AG08396 (cell line): ENCODE data around the gene CACNA1H.
A peak's percentile ranks its signal among the peaks of the same experiment; 100 is the strongest.

Source experiments
- DNase-seq: peaks from one replicate; pipeline ENCODE4 v3.0.0; 2012; ENCODE audit warnings: low spot score, mixed read lengths

CACNA1H gene

GRCh38 chr16:1152651-1153259 lies at the start of gene CACNA1H:
CACNA1H (plus strand) TSS chr16:1153106; CDS start chr16:1153738, 632 bp downstream.
- DNase-seq: peak; percentile 82

DNA sequence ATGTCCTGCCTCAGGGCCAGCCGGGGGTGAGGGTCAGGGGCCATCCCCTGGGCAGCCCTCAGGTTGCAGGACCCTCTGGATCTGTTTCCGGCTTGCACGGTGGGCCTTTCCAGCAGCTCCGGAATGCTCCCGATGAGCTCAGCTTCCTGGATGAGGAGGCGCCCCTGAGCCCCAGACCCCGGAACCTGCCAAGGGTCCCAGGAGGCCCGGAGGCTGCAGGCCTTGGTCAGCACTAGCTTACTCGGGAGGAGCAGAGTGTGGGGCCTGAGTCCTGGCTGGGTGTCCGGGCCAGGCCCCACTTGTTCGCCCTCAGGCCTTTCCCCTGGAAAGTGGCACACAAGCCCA lies 49.3 kb upstream of the CACNA1H start:
- DNase-seq: no peak

DNA sequence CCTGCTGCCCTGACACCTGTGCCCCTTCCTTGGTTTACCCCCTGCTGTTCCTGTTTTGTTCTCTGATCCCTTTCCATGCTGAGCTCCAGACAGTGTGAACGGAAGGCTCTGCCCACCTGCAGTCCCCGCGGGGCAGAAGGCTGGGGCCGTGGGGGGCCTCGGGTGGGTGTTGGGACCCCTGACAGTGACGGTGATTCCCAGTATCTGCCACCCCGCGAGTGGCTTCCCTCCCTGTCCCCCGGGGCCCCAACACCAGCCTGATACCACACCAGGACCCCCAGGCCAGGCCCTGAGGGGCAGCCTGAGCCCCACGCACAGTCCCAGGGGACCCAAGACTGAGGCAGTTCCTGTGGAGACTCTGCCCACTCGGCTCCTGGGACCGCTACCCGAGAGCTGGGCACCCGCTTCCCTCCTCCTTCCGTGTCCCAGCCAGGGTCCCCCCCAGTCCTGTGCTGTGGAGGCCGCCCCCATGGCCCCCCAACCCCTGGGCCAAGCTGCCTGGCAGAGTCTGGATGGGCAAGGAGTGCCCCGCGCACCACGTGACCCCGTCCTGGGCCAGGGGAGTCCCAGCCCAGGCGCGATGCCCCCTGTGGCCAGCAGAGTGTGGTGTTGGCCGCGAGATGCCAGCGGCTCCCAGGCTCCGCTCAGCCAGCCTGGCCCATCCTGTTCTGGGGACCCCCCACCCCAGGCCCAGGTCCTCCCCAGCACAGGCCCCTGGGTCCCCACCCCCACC lies 46.9 kb upstream of the CACNA1H start:
- peak; percentile 96 for DNase-seq

DNA sequence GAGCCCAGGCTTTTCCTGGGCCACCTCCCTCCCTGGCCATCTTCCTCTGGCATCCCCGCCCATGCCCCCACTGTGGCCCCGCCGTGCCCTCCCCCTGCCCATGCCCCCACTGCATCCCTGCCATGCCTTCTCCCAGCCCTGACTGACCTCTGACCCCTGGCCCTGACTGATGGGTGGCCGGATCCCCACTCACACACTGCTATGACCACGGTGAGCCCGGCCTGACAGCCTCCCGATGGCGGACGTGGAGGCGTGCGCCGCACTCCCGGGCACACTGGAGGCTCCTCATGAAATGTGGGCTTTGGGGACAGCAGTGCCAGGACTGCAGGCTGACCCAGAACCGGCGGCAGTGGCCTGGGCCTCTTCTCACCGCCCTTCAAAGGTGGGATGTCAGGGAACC lies 46.2 kb upstream of the CACNA1H start:
- no peak for DNase-seq

- no peak for DNase-seq
Measured at GRCh38 chr16:1107141-1107540, 45.8 kb upstream of the CACNA1H start.

DNA sequence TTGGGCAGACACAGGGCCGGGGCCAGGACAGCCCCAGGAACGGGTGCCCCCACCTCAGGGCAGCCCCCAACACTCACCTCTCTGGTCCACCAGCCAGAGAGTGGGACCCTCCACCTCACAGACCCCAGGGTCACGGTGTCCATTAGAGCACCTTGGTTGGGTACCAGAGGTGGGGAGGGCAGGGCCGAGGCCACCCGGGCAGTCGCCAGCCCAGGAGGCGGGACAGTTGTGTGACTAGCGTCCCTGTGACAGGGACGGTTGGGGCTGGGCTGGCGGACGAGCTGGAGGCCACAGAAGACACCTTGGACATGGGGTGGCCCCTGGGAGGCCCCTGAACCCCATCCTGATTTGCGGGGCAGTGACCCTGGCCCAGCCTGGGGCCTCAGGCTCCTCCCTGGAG lies 45.2 kb upstream of the CACNA1H start:
- no peak for DNase-seq

DNA sequence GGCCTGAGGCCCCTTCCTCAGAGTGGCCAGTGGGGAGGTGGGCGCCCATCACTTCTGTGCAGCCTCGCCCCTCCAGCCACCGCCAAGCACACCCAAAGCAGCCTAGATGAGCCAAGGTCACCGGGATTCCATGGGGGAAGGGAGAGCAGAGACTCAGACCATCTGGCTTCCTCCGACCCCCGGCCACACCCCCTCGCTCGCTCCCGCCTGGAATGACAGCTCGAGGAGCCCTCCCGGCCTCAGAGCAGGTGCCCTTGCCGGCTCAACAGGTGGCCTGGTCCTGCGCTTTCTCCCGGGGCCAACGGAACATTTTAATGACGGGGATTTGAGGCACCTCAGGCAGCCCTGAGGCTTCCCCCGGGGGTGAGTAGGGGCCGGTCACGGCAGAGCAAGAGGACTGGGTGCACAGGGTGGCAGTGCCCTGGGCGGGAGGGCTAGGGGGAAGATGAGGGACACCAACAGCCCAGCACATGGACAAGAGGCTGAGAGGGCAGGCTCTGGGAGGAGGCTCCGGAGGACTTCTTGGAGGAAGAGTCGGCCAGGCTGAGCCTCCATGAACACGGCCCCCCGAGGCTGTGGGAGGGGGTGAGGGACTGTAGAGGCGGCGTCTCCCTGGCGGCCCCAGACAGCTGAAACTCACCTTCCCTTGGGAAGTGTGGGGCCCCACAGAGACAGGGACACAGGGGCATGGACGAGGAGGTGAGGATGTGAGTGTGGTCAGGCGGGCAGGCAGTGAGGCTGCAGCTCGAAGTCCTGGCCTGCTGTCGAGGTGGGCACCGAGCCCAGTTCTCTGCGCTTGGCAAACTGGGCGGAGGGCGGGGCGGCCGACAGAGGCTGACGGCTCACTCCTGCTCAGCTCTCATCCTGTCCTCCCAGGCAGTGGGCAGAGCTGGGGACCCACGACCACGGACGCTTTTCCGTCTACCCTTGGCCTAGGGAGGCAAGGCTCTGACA lies 44.3 kb upstream of the CACNA1H start:
- DNase-seq: peak; percentile 73

DNA sequence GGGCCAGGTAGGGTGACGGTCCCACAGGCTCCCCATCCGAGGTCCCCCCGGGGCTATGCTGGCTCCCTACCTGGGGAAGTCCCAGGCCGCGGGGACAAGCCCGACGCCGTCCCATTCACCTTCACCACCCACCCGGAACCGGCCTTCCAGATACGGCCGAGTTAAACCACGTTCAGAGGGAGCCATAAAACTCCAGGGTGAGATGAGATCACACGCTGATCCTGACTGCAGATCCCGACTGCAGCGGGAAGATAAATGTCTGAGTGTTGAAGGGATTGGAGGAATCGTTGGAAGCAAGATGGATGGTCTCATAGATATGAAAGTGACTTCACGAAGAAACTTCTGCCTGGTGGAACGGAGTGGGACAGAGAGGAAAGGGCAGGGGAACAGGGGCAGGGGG lies 43.3 kb upstream of the CACNA1H start:
- no peak for DNase-seq

- DNase-seq: no peak
Measured at GRCh38 chr16:1112506-1113184, 40.3 kb upstream of the CACNA1H start.

- DNase-seq: no peak
Measured at GRCh38 chr16:1113489-1113888, 39.4 kb upstream of the CACNA1H start.

- DNase-seq: no peak
Measured at GRCh38 chr16:1113889-1114526, 38.9 kb upstream of the CACNA1H start.

- DNase-seq: no peak
Measured at GRCh38 chr16:1116693-1117077, 36.2 kb upstream of the CACNA1H start.

GRCh38 chr16:1117176-1117900 lies 35.6 kb upstream of the CACNA1H start:
- DNase-seq: no peak

- no peak for DNase-seq
Measured at GRCh38 chr16:1117926-1118325, 35.0 kb upstream of the CACNA1H start.

GRCh38 chr16:1119129-1119528 lies 33.8 kb upstream of the CACNA1H start:
- no peak for DNase-seq

- DNase-seq: no peak
Measured at GRCh38 chr16:1119766-1120576, 32.9 kb upstream of the CACNA1H start.

DNA sequence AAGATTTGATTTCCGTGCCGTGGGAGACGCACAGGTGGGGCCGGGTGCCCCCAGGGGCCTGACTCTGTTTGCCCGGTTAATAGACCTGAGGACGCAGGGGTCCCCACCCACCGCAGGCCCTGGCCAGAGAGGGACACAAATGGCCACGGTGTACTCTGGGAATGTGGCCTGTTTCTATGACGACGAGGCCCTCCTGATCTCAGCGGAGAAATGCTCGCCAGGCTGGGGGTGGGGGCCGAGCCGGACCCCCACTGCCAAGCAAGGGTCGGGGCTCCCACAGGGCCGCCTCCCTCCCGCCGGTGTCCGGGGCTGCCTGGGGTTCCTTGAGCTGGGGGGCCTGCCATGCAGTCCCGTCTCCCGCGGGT lies 32.3 kb upstream of the CACNA1H start:
- DNase-seq: no peak

- no peak for DNase-seq
Measured at GRCh38 chr16:1121009-1121408, 31.9 kb upstream of the CACNA1H start.

DNA sequence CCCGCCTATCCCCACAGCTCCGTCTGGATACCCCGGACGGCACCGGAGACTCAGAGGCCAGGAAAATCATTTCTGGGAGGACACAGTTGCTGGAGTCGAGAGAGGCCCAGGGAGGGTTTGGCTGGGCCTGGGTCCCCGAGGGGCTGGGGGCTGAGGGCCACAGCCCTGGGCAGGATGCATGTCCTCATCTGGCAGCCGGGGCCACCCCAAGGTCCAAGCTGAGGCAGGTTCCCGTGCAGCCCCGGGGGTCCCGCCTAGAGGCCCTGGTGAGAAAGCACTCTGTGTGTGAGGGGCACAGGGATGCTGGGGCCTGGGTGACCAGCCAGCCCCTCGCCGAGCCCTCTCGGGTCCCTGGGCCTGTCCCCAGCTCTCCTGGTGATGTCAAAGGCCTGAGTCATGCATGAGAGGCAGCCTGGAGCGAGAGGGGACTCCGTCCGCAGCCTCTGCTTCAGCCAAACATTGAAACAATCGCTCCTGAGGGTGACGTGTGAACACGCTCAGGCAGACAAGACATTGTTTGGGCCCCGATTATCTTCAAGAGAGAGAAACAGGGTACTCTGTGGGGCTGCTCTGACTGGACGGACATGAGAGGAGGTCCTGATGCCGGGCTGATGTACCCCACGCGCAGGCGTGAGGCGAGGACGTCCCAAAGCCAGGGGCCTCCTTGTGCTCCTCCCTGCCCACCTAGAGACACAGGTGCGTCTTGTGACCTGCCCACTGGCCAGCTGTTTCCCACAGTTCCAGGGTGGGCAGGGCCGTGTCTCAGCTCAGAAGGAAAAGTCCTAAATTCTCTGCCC lies 31.1 kb upstream of the CACNA1H start:
- no peak for DNase-seq

GRCh38 chr16:1122398-1122765 lies 30.5 kb upstream of the CACNA1H start:
- no peak for DNase-seq
